NCI-H748 (cell line): ENCODE results near the gene MGAT5B.

Source experiments
- DNase-seq: peaks from one replicate; lab custom pipeline; 2025; ENCODE audit not compliant: unreplicated experiment; lab: John Stamatoyannopoulos, UW

The MGAT5B gene

GRCh38 chr17:76879254-76879653 lies 11.1 kb downstream of the MGAT5B start:
- DNase-seq: no peak

GRCh38 chr17:76879691-76880090 lies 11.5 kb downstream of the MGAT5B start:
- no peak for DNase-seq

GRCh38 chr17:76880268-76880667 lies 12.1 kb downstream of the MGAT5B start:
- DNase-seq: no peak

- no peak for DNase-seq
Observed at GRCh38 chr17:76880971-76881370, 12.8 kb downstream of the MGAT5B start.

- DNase-seq: no peak
Observed at GRCh38 chr17:76881408-76881807, 13.2 kb downstream of the MGAT5B start.

GRCh38 chr17:76881966-76882365 lies 13.8 kb downstream of the MGAT5B start:
- no peak for DNase-seq

GRCh38 chr17:76883744-76884525 lies 15.7 kb downstream of the MGAT5B start:
- DNase-seq: no peak

GRCh38 chr17:76884995-76885893 lies 17.0 kb downstream of the MGAT5B start:
- no peak for DNase-seq

- DNase-seq: no peak
Observed at GRCh38 chr17:76885894-76886290, 17.7 kb downstream of the MGAT5B start.

GRCh38 chr17:76886395-76886794 lies 18.2 kb downstream of the MGAT5B start:
- no peak for DNase-seq

GRCh38 chr17:76887802-76888201 lies 19.6 kb downstream of the MGAT5B start:
- no peak for DNase-seq

- no peak for DNase-seq
Observed at GRCh38 chr17:76888661-76889060, 20.5 kb downstream of the MGAT5B start.

- DNase-seq: no peak
Observed at GRCh38 chr17:76889323-76889722, 21.1 kb downstream of the MGAT5B start.

GRCh38 chr17:76892329-76892728 lies 24.1 kb downstream of the MGAT5B start:
- no peak for DNase-seq

- DNase-seq: no peak
Observed at GRCh38 chr17:76893623-76894334, 25.6 kb downstream of the MGAT5B start.

GRCh38 chr17:76894842-76895241 lies 26.6 kb downstream of the MGAT5B start:
- no peak for DNase-seq

GRCh38 chr17:76897023-76897422 lies 28.8 kb downstream of the MGAT5B start:
- no peak for DNase-seq

GRCh38 chr17:76899414-76899813 lies 31.2 kb downstream of the MGAT5B start:
- DNase-seq: no peak

- no peak for DNase-seq
Observed at GRCh38 chr17:76900723-76901122, 32.5 kb downstream of the MGAT5B start.

- DNase-seq: no peak
Observed at GRCh38 chr17:76901542-76902197, 33.5 kb downstream of the MGAT5B start.

- no peak for DNase-seq
Observed at GRCh38 chr17:76902476-76902875, 34.3 kb downstream of the MGAT5B start.
